GM21515 (cell line): ENCODE data around the gene PKP1.

ENCODE experiments used
- ATAC-seq: cut with Tn5 transposase; IDR thresholded peaks from one replicate; pipeline ENCODE4 v1.9.1; 2021; ENCODE audit not compliant: unreplicated experiment

The PKP1 gene

GRCh38 chr1:201277441-201277840 lies 5.9 kb upstream of the PKP1 start:
- ATAC-seq: no peak

- no peak for ATAC-seq
These were observed 4.0 kb upstream of the PKP1 start for GRCh38 chr1:201279313-201279712.

- no peak for ATAC-seq
These were observed 2.4 kb upstream of the PKP1 start for GRCh38 chr1:201280884-201281283.

GRCh38 chr1:201281573-201281972 lies 1.7 kb upstream of the PKP1 start:
- no peak for ATAC-seq

- ATAC-seq: no peak
These were observed 1.1 kb upstream of the PKP1 start for GRCh38 chr1:201282216-201282615.

- no peak for ATAC-seq
These were observed 689 bp downstream of the PKP1 start for GRCh38 chr1:201283836-201284553.

GRCh38 chr1:201284636-201285035 lies 1.3 kb downstream of the PKP1 start:
- ATAC-seq: no peak

GRCh38 chr1:201285846-201286245 lies 2.5 kb downstream of the PKP1 start:
- ATAC-seq: no peak

GRCh38 chr1:201286445-201286844 lies 3.1 kb downstream of the PKP1 start:
- no peak for ATAC-seq

- no peak for ATAC-seq
These were observed 4.7 kb downstream of the PKP1 start for GRCh38 chr1:201288007-201288406.

- no peak for ATAC-seq
These were observed 5.5 kb downstream of the PKP1 start for GRCh38 chr1:201288765-201289164.

GRCh38 chr1:201290551-201290950 lies 7.2 kb downstream of the PKP1 start:
- no peak for ATAC-seq

GRCh38 chr1:201291916-201292315 lies 8.6 kb downstream of the PKP1 start:
- no peak for ATAC-seq

GRCh38 chr1:201294876-201295275 lies 11.6 kb downstream of the PKP1 start:
- ATAC-seq: no peak

GRCh38 chr1:201295346-201295745 lies 12.0 kb downstream of the PKP1 start:
- ATAC-seq: no peak

- ATAC-seq: no peak
These were observed 12.6 kb downstream of the PKP1 start for GRCh38 chr1:201295861-201296260.

- ATAC-seq: no peak
These were observed 13.0 kb downstream of the PKP1 start for GRCh38 chr1:201296352-201296751.

- no peak for ATAC-seq
These were observed 15.4 kb downstream of the PKP1 start for GRCh38 chr1:201298396-201299381.

GRCh38 chr1:201299968-201300367 lies 16.7 kb downstream of the PKP1 start:
- no peak for ATAC-seq

- no peak for ATAC-seq
These were observed 17.3 kb downstream of the PKP1 start for GRCh38 chr1:201300641-201301040.

- ATAC-seq: no peak
These were observed 19.2 kb downstream of the PKP1 start for GRCh38 chr1:201302163-201303152.
